Body of pancreas (tissue), 4 donors: Measurements from ENCODE around the gene TNFRSF18.

ENCODE experiments used
- POLR2A ChIP-seq, 3 donors: fragments of 450-650 bp; IDR thresholded peaks; one replicate each; pipeline ENCODE4 v1.6.1; 2016; ENCODE audit warnings: antibody characterized with exemption in 3 of 3, mild to moderate bottlenecking in 2 of 3
- TF ChIP-seq, protein P1 (sequence below), 7 experiments: fragments of 450-650 bp in 4 of 7; fragments of 200-600 bp in 3 of 7; sonication (generic) in 3 of 7; IDR thresholded peaks; one replicate each; pipeline ENCODE4 v1.5.1; 2016 to 2019; ENCODE audit warnings: antibody characterized with exemption in 7 of 7

DNA sequence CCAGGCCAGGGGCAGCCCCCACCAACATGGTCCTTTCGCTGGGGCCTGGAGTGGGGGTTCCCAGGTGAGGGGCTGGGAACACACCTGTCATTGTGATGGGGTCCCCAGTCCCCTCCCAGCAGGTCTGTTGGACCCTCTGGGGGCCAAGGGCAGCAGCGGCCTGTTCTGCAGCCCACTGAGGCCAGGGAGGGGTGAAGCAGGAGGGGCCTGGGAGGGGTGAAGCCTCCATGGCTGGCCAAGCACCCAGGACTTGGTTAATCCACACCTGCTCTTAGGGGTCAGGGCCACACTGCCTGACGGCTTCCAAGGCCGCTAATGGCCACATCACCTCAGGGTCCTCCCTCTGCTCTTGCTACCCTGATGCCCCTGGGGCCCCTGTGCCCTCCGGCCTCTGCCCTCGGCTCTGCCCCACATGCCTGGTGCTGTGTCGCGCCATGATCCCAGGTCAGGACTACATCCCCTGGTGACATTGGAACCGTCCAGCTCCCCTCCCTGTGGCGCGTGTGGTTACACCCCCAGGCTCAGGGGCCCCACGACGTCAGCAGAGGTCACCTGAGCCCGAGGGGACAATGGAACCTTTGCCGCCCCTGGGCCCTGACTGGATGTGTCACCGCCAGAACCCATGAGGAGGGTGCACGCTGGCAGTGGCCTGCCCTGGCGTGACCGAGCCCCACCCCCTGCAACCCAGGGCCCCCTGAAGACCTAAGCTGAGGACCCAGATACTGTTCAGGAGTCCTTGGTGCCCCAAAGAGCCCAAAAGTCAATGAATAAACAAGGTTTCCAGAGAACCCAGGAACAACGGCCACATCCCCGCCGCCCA, 7.0 kb downstream of the TNFRSF18 start:
- TF ChIP-seq, protein P1, sequence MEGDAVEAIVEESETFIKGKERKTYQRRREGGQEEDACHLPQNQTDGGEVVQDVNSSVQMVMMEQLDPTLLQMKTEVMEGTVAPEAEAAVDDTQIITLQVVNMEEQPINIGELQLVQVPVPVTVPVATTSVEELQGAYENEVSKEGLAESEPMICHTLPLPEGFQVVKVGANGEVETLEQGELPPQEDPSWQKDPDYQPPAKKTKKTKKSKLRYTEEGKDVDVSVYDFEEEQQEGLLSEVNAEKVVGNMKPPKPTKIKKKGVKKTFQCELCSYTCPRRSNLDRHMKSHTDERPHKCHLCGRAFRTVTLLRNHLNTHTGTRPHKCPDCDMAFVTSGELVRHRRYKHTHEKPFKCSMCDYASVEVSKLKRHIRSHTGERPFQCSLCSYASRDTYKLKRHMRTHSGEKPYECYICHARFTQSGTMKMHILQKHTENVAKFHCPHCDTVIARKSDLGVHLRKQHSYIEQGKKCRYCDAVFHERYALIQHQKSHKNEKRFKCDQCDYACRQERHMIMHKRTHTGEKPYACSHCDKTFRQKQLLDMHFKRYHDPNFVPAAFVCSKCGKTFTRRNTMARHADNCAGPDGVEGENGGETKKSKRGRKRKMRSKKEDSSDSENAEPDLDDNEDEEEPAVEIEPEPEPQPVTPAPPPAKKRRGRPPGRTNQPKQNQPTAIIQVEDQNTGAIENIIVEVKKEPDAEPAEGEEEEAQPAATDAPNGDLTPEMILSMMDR (IDR thresholded peaks at IDR 0.05), result no peak
- no peak for TF ChIP-seq POLR2A (IDR thresholded peaks at IDR 0.05)
